ENCODE results near the gene TSPYL6. TPM values are rescaled to one million over a fixed set of nuclear protein-coding genes. Genes with fewer than 3 reads are reported as not detected.

Gene TSPYL6
- total RNA-seq, 5 donors from 2014 or later (not counting 1 experiment from before 2014, with no cell fraction given), result not detected

DNA sequence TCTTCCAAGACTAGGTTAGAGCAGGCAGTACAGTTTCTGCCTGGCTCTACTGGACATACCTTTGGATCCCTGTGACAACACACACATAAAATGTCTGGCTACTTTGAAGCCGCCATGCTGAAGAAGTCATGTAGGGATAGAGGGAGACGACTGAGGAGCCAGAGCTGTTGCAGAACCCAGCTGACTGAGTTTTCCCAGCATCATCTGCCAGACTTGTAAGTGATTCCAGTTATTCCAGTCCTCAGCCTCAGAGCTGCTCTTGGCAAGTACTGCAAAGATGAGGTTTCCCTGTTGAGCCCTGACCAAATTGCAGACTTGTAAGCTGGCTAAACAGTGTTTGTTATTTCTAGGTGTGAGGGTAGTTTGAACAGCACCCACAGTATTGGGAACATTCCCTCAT lies 31.5 kb upstream of the TSPYL6 start:
- CTCF ChIA-PET, result no interaction called here

DNA sequence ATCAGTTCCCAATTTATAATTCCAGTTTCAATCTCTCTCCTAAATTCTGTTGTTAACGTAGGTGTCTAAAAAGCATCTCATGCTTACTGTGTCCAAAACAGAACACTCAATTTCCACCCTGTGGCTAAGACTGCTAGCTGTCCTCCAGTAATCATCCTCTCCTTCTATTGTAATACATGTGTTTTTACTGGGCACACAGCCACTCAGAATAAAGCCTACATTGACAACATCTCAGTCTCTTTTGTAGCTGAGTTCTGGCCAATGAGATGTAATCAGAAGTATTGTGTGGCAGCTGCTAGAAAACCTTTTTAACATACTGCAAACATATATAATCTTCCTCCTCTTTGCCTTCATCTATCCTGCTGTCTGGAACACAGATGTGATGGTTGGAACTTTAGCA lies 29.4 kb upstream of the TSPYL6 start:
- no peak for DNase-seq
- H3K9me3 Mint-ChIP-seq, result peaks cover 0 to 5% (median 0%) of the 10 kb centered on the region in 3 donors
- ATAC-seq (replicated peaks in 1 of 4), result no peak
- no peak overlapping the region for H3K4me3 Mint-ChIP-seq
- H3K4me1 ChIP-seq (ENCODE audit: control insufficient read depth in 1 of 2, extremely low read depth in 1 of 2, insufficient read depth in 2 of 2, low read length in 2 of 2), result no peaks in the 10 kb centered on the region
- peaks cover 6 to 7% (median 6%) of the 10 kb centered on the region in 3 donors for H3K4me1 Mint-ChIP-seq
- no peaks in the 10 kb centered on the region for H3K27me3 Mint-ChIP-seq
- ChIA-PET CTCF (no interaction called here), POLR2A (no interaction called here)
- H3K27me3 ChIP-seq (replicated peaks in 1 of 2; ENCODE audit: control insufficient read depth in 2 of 2, extremely low read depth in 1 of 2, insufficient read depth in 2 of 2, low read length in 1 of 2), result no peaks in the 10 kb centered on the region
- WGBS (ENCODE audit: insufficient coverage), result 100% methylated on average over 1 of the region's 1 CpG
- H3K27ac Mint-ChIP-seq, result no peak overlapping the region
- H3K27ac ChIP-seq (ENCODE audit: low read length), result no peak overlapping the region
- H3K36me3 ChIP-seq (ENCODE audit: control insufficient read depth in 2 of 2, extremely low read depth in 1 of 2, insufficient read depth in 1 of 2, low read length in 1 of 2), result no peaks in the 10 kb centered on the region
- no peaks in the 10 kb centered on the region for H3K9me3 ChIP-seq
- no peak overlapping the region for H3K4me3 ChIP-seq (ENCODE audit: control insufficient read depth in 1 of 2, extremely low read depth in 1 of 2, low read length in 1 of 2)
- H3K36me3 Mint-ChIP-seq, result peaks cover 16% of the 10 kb centered on the region

More for the DNA sequence above, 31.5 kb upstream of the TSPYL6 start:
- POLR2A ChIA-PET, result no interaction called here
- no peaks in the 10 kb centered on the region for H3K36me3 ChIP-seq (ENCODE audit: control insufficient read depth in 2 of 2, extremely low read depth in 1 of 2, insufficient read depth in 1 of 2, low read length in 1 of 2)
- peaks cover 16% of the 10 kb centered on the region for H3K36me3 Mint-ChIP-seq
- H3K4me1 ChIP-seq (ENCODE audit: control insufficient read depth in 1 of 2, extremely low read depth in 1 of 2, insufficient read depth in 2 of 2, low read length in 2 of 2), result no peaks in the 10 kb centered on the region
- H3K4me3 ChIP-seq (ENCODE audit: control insufficient read depth in 1 of 2, extremely low read depth in 1 of 2, low read length in 1 of 2), result no peak overlapping the region
- H3K9me3 Mint-ChIP-seq, result peaks cover 0 to 5% (median 0%) of the 10 kb centered on the region in 3 donors
- no peak overlapping the region for H3K27ac ChIP-seq (ENCODE audit: low read length)
- 92% methylated on average over 2 of the region's 2 CpGs for WGBS (ENCODE audit: insufficient coverage)
- H3K27me3 ChIP-seq (replicated peaks in 1 of 2; ENCODE audit: control insufficient read depth in 2 of 2, extremely low read depth in 1 of 2, insufficient read depth in 2 of 2, low read length in 1 of 2), result no peaks in the 10 kb centered on the region
- DNase-seq (no peak), ATAC-seq (replicated peaks in 1 of 4) (no peak)
- peaks cover 2 to 3% (median 2%) of the 10 kb centered on the region in 3 donors for H3K4me1 Mint-ChIP-seq
- no peak overlapping the region for H3K27ac Mint-ChIP-seq
- H3K4me3 Mint-ChIP-seq, result no peak overlapping the region
- H3K9me3 ChIP-seq, result no peaks in the 10 kb centered on the region
- no peaks in the 10 kb centered on the region for H3K27me3 Mint-ChIP-seq

DNA sequence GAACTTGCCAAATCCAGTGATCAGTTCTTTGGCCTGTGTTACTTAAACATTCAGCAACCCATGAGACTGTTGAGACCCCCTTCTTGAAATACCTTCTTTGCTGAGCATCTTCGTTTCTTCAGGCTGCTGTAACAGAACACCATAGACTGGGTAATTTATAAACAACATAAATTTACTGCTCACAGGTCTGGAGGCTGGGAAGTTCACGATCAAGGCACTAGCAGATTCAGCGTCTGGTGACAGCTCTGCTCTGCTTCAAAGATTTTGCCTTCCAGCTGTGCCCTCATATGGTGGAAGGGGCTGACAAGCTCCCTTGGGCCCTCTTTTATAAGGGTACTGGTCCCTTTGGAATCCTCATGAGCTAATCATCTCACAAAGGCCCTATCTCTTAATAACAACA lies 28.8 kb upstream of the TSPYL6 start:
- Histone ChIP-seq H3K4me3 (ENCODE audit: control insufficient read depth in 1 of 2, extremely low read depth in 1 of 2, low read length in 1 of 2) (no peak overlapping the region), H3K27ac (ENCODE audit: low read length) (no peak overlapping the region), H3K36me3 (ENCODE audit: control insufficient read depth in 2 of 2, extremely low read depth in 1 of 2, insufficient read depth in 1 of 2, low read length in 1 of 2) (no peaks in the 10 kb centered on the region), H3K4me1 (ENCODE audit: control insufficient read depth in 1 of 2, extremely low read depth in 1 of 2, insufficient read depth in 2 of 2, low read length in 2 of 2) (no peaks in the 10 kb centered on the region), H3K9me3 (no peaks in the 10 kb centered on the region), H3K27me3 (replicated peaks in 1 of 2; ENCODE audit: control insufficient read depth in 2 of 2, extremely low read depth in 1 of 2, insufficient read depth in 2 of 2, low read length in 1 of 2) (no peaks in the 10 kb centered on the region)
- H3K4me3 Mint-ChIP-seq, result no peak overlapping the region
- POLR2A ChIA-PET, result no interaction called here
- no CpG with 5 or more reads among the region's 3 CpGs for WGBS (ENCODE audit: insufficient coverage)
- no peak overlapping the region for H3K27ac Mint-ChIP-seq
- DNase-seq, result no peak
- CTCF ChIA-PET, result interaction anchor here in 1 of 2 donors (0.6 kb wide), 1 partner anchor 12 kb away, joined by 3 read pairs; no protein-coding TSS in a partner anchor
- peaks cover 6 to 7% (median 6%) of the 10 kb centered on the region in 3 donors for H3K4me1 Mint-ChIP-seq
- peaks cover 16% of the 10 kb centered on the region for H3K36me3 Mint-ChIP-seq
- peaks cover 0 to 5% (median 0%) of the 10 kb centered on the region in 3 donors for H3K9me3 Mint-ChIP-seq
- no peak for ATAC-seq (replicated peaks in 1 of 4)
- H3K27me3 Mint-ChIP-seq, result no peaks in the 10 kb centered on the region

DNA sequence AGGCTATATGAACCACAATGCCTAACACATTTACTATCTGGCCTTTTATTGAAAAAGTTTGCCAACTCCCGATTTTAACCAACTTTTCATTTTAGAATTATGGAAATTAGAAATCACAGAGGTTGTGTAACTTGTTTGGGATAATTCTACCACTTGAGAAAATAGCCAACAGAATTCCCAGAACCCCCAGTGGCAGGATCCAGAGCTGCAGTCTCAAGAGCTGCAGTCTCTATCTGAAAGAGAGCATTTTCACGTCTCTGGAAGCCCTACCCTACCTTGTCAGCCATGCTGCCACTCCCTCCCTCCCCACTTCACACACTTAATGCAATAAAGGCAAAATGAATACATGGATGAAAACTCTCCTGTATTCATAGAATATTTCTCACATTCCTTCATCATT lies 23.4 kb upstream of the TSPYL6 start:
- H3K9me3 ChIP-seq, result no peaks in the 10 kb centered on the region
- WGBS (ENCODE audit: insufficient coverage), result 83% methylated on average over 1 of the region's 2 CpGs
- H3K4me3 ChIP-seq (ENCODE audit: control insufficient read depth in 1 of 2, extremely low read depth in 1 of 2, low read length in 1 of 2), result no peak overlapping the region
- Mint-ChIP-seq H3K9me3 (no peaks in the 10 kb centered on the region), H3K27ac (no peak overlapping the region), H3K4me3 (no peak overlapping the region), H3K36me3 (peaks cover 3% of the 10 kb centered on the region), H3K27me3 (no peaks in the 10 kb centered on the region), H3K4me1 (peaks cover 6 to 7% (median 6%) of the 10 kb centered on the region in 3 donors)
- H3K4me1 ChIP-seq (ENCODE audit: control insufficient read depth in 1 of 2, extremely low read depth in 1 of 2, insufficient read depth in 2 of 2, low read length in 2 of 2), result no peaks in the 10 kb centered on the region
- no peak overlapping the region for H3K27ac ChIP-seq (ENCODE audit: low read length)
- no peaks in the 10 kb centered on the region for H3K27me3 ChIP-seq (replicated peaks in 1 of 2; ENCODE audit: control insufficient read depth in 2 of 2, extremely low read depth in 1 of 2, insufficient read depth in 2 of 2, low read length in 1 of 2)
- ChIA-PET CTCF (no interaction called here), POLR2A (no interaction called here)
- ATAC-seq (replicated peaks in 1 of 4), result no peak
- H3K36me3 ChIP-seq (ENCODE audit: control insufficient read depth in 2 of 2, extremely low read depth in 1 of 2, insufficient read depth in 1 of 2, low read length in 1 of 2), result no peaks in the 10 kb centered on the region
- DNase-seq, result no peak

DNA sequence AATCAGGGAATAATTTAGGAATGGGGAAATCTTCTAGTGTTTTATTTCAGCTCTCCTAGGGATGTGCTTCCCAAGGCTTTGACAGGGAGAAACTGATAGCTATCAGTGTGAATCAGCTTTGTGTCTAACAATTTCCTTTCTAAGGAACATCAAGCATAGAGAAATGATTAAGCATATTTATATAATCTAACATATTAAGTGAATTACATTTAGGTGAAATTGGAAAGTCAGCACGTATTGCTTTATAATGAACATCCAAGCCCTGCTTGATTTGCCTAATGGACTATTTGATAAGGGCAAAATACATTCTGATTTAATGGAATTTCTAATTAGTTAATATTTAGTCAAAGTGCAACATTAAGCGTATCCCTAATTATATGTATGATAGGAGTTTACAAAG lies 19.5 kb upstream of the TSPYL6 start:
- no peak overlapping the region for H3K27ac ChIP-seq (ENCODE audit: low read length)
- H3K4me3 ChIP-seq (ENCODE audit: control insufficient read depth in 1 of 2, extremely low read depth in 1 of 2, low read length in 1 of 2), result no peak overlapping the region
- CTCF ChIA-PET, result no interaction called here
- DNase-seq, result no peak
- Mint-ChIP-seq H3K36me3 (peaks cover 19% of the 10 kb centered on the region), H3K4me1 (peaks cover 7 to 16% (median 15%) of the 10 kb centered on the region in 3 donors), H3K9me3 (peaks cover 0 to 3% (median 0%) of the 10 kb centered on the region in 3 donors), H3K27ac (no peak overlapping the region), H3K27me3 (no peaks in the 10 kb centered on the region), H3K4me3 (no peak overlapping the region)
- no CpG with 5 or more reads among the region's 2 CpGs for WGBS (ENCODE audit: insufficient coverage)
- no peaks in the 10 kb centered on the region for H3K9me3 ChIP-seq
- POLR2A ChIA-PET, result no interaction called here
- no peaks in the 10 kb centered on the region for H3K27me3 ChIP-seq (replicated peaks in 1 of 2; ENCODE audit: control insufficient read depth in 2 of 2, extremely low read depth in 1 of 2, insufficient read depth in 2 of 2, low read length in 1 of 2)
- H3K4me1 ChIP-seq (ENCODE audit: control insufficient read depth in 1 of 2, extremely low read depth in 1 of 2, insufficient read depth in 2 of 2, low read length in 2 of 2), result no peaks in the 10 kb centered on the region
- no peak for ATAC-seq (replicated peaks in 1 of 4)
- H3K36me3 ChIP-seq (ENCODE audit: control insufficient read depth in 2 of 2, extremely low read depth in 1 of 2, insufficient read depth in 1 of 2, low read length in 1 of 2), result no peaks in the 10 kb centered on the region

DNA sequence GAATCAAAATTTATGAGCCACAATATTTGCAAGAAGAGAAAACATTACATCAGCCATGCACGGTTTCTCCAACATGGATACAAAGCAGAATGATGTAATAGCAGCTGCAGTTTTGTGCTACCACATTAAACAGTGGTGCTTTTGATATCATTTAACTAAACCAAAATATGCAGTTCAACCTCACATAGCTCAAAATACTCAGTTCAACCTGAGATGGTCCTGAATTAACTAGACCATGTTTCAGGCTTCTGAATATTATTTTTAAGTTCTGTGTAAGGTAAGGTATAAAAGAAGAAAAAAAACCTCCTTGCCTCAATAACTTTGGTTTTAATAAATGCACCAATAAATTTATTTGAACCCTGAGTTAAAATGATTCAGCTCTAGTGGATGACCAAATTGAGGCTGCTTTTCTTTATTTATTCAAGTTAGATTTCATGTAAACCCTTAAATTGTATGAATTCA lies 18.8 kb upstream of the TSPYL6 start:
- Mint-ChIP-seq H3K4me3 (no peak overlapping the region), H3K36me3 (peaks cover 19% of the 10 kb centered on the region), H3K9me3 (peaks cover 0 to 3% (median 0%) of the 10 kb centered on the region in 3 donors), H3K27me3 (no peaks in the 10 kb centered on the region), H3K4me1 (peaks cover 7 to 16% (median 15%) of the 10 kb centered on the region in 3 donors), H3K27ac (no peak overlapping the region)
- DNase-seq (no peak), ATAC-seq (replicated peaks in 1 of 4) (no peak)
- Histone ChIP-seq H3K4me3 (ENCODE audit: control insufficient read depth in 1 of 2, extremely low read depth in 1 of 2, low read length in 1 of 2) (no peak overlapping the region), H3K36me3 (ENCODE audit: control insufficient read depth in 2 of 2, extremely low read depth in 1 of 2, insufficient read depth in 1 of 2, low read length in 1 of 2) (no peaks in the 10 kb centered on the region), H3K4me1 (ENCODE audit: control insufficient read depth in 1 of 2, extremely low read depth in 1 of 2, insufficient read depth in 2 of 2, low read length in 2 of 2) (no peaks in the 10 kb centered on the region), H3K27me3 (replicated peaks in 1 of 2; ENCODE audit: control insufficient read depth in 2 of 2, extremely low read depth in 1 of 2, insufficient read depth in 2 of 2, low read length in 1 of 2) (no peaks in the 10 kb centered on the region), H3K27ac (ENCODE audit: low read length) (no peak overlapping the region), H3K9me3 (no peaks in the 10 kb centered on the region)
- no CpG with 5 or more reads among the region's 1 CpG for WGBS (ENCODE audit: insufficient coverage)
- POLR2A ChIA-PET, result no interaction called here
- CTCF ChIA-PET, result no interaction called here

Measured in T-cell (primary cell).